ENCODE measurements around the gene APEX1. TPM values are rescaled to one million over a fixed set of nuclear protein-coding genes. Genes with fewer than 3 reads are reported as not detected.

The APEX1 gene
- total RNA-seq, 1 donor from 2014 or later = 76.6 TPM

- Mint-ChIP-seq H3K9me3 (peaks cover 2% of the 10 kb centered on the region), H3K27ac (no peak overlapping the region), H3K27me3 (ENCODE audit: insufficient read depth, low read depth) (no peaks in the 10 kb centered on the region), H3K36me3 (peaks cover 29% of the 10 kb centered on the region), H3K4me1 (peaks cover 2% of the 10 kb centered on the region), H3K4me3 (no peak overlapping the region)
- no peaks in the 10 kb centered on the region for H3K9me3 ChIP-seq (ENCODE audit: low read depth)
- no peak overlapping the region for H3K9ac ChIP-seq
- no peak overlapping the region for H3K27ac ChIP-seq
- TF ChIP-seq EZH2 (IDR thresholded peaks at IDR 0.05) (no peak), CTCF (IDR thresholded peaks at IDR 0.05) (no peak), EZH2phosphoT487 (IDR thresholded peaks at IDR 0.05) (no peak)
- H2AFZ ChIP-seq (replicated peaks) = no peak overlapping the region
- no peak for DNase-seq (ENCODE audit: low spot score)
- no peak overlapping the region for H3K4me2 ChIP-seq
- H3F3A ChIP-seq (ENCODE audit: low read depth) = no peaks in the 10 kb centered on the region
- H3K27me3 ChIP-seq = no peaks in the 10 kb centered on the region
- H3K79me2 ChIP-seq (ENCODE audit: low read depth) = peaks cover under 1% of the 10 kb centered on the region
- H4K20me1 ChIP-seq (ENCODE audit: low read depth) = no peaks in the 10 kb centered on the region
- H3K36me3 ChIP-seq = no peaks in the 10 kb centered on the region
- H3K4me1 ChIP-seq = peaks cover 12% of the 10 kb centered on the region
- H3K4me3 ChIP-seq = no peak overlapping the region
Observed at GRCh38 chr14:20477211-20477876, 22.3 kb downstream of the APEX1 start.

- H3K4me3 Mint-ChIP-seq = no peak overlapping the region
- Histone ChIP-seq H3K36me3 (no peaks in the 10 kb centered on the region), H3K27me3 (no peaks in the 10 kb centered on the region), H2AFZ (replicated peaks) (no peak overlapping the region), H4K20me1 (ENCODE audit: low read depth) (no peaks in the 10 kb centered on the region), H3K4me3 (no peak overlapping the region), H3K9me3 (ENCODE audit: low read depth) (no peaks in the 10 kb centered on the region), H3K4me2 (no peak overlapping the region), H3K9ac (no peak overlapping the region), H3K79me2 (ENCODE audit: low read depth) (no peaks in the 10 kb centered on the region), H3K4me1 (peaks cover 15% of the 10 kb centered on the region), H3F3A (ENCODE audit: low read depth) (no peaks in the 10 kb centered on the region), H3K27ac (no peak overlapping the region)
- H3K9me3 Mint-ChIP-seq = peaks cover 2% of the 10 kb centered on the region
- H3K27me3 Mint-ChIP-seq (ENCODE audit: insufficient read depth, low read depth) = no peaks in the 10 kb centered on the region
- peaks cover 2% of the 10 kb centered on the region for H3K4me1 Mint-ChIP-seq
- peaks cover 26% of the 10 kb centered on the region for H3K36me3 Mint-ChIP-seq
- TF ChIP-seq EZH2phosphoT487 (IDR thresholded peaks at IDR 0.05) (no peak), EZH2 (IDR thresholded peaks at IDR 0.05) (no peak), CTCF (IDR thresholded peaks at IDR 0.05) (no peak)
- H3K27ac Mint-ChIP-seq = no peak overlapping the region
- no peak for DNase-seq (ENCODE audit: low spot score)
Observed at GRCh38 chr14:20478894-20479293, 23.9 kb downstream of the APEX1 start.

DNA sequence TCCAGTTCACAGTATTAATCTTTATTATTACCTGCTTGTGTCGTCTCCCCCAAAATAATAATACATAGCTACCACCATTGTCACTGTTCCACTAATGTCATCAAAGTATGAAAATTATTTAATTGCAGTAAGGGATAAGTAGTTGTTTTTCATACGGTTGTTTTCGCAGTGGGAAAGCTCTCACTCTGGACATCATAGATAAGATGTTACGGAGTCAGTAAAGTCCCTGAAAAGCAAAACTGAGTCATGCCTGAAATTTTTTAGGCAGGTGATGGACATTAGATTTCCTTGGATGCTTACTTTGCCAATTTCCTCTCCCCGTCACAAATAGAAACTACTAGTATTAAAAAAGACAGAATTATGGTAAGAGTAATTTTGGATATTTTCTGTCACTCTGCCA lies 27.4 kb downstream of the APEX1 start:
- Histone ChIP-seq H4K20me1 (ENCODE audit: low read depth) (no peaks in the 10 kb centered on the region), H3F3A (ENCODE audit: low read depth) (no peaks in the 10 kb centered on the region), H2AFZ (replicated peaks) (no peak overlapping the region), H3K4me3 (no peak overlapping the region), H3K9ac (no peak overlapping the region), H3K79me2 (ENCODE audit: low read depth) (no peaks in the 10 kb centered on the region), H3K36me3 (no peaks in the 10 kb centered on the region), H3K27ac (no peak overlapping the region), H3K4me2 (peak overlapping the region; percentile 31), H3K27me3 (no peaks in the 10 kb centered on the region), H3K4me1 (peaks cover 15% of the 10 kb centered on the region), H3K9me3 (ENCODE audit: low read depth) (no peaks in the 10 kb centered on the region)
- Mint-ChIP-seq H3K27ac (no peak overlapping the region), H3K4me3 (no peak overlapping the region), H3K27me3 (ENCODE audit: insufficient read depth, low read depth) (peaks cover 2% of the 10 kb centered on the region), H3K4me1 (peaks cover 2% of the 10 kb centered on the region), H3K36me3 (peaks cover 3% of the 10 kb centered on the region), H3K9me3 (no peaks in the 10 kb centered on the region)
- no peak for DNase-seq (ENCODE audit: low spot score)
- TF ChIP-seq EZH2 (IDR thresholded peaks at IDR 0.05) (no peak), EZH2phosphoT487 (IDR thresholded peaks at IDR 0.05) (no peak), CTCF (IDR thresholded peaks at IDR 0.05) (no peak)
